ENCODE data around the gene CCDC27.
"Not testable (repeated sequence)": the region's sequence is repeated elsewhere in the genome, so short reads cannot be mapped to it uniquely, and the experiment has no call there.

Gene CCDC27

DNA sequence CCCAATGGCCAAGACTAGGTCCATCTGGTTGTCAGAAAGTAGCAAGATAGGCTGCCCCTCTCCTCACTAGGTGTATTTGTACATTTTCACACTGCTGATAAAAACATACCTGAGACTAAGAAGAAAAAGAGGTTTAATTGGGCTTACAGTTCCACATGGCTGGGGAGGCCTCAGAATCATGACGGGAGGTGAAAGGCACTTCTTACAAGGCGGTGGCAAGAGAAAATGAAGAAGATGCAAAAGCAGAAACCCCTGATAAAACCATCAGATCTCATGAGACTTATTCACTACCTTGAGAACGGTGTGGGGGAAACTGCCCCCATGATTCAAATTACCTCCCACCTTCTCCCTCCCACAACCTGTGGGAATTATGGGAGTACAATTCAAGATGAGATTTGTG, 48.5 kb downstream of the CCDC27 start:
- not testable (repeated sequence) for DNase-seq

DNA sequence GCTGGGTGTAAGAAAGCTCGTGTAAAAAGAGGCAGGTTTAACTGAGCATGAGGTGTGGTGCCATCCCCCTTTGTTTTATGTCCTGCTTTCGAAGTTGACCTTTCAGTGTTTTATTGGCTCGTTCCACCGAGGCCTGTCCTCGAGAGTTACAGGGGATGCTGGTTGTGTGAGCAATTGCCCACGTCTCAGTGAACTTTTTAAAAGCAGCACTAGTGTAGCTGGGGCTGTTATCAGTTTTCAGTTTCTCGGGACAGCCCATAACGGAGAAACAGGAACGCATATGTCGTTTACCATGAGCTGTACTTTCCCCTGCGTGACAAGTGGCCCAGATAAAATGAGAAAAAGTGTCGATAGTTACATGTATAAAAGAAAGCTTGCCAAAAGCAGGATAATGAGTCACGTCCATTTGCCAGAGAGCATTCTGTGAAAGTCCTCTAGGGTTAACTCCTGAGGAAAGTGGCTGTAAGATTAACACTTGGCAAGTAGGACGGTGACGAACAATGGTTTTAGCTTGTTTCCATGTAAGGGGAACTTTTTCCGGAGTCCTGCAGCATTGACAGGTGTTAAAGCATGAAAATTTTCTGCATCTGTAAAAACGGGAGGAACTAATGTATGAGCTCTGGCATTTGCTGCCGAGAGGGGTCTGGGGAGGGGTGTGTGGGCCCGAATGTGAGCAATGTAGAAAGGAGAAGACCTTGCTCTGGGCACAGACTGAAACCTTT, 51.8 kb downstream of the CCDC27 start:
- DNase-seq = no peak

DNA sequence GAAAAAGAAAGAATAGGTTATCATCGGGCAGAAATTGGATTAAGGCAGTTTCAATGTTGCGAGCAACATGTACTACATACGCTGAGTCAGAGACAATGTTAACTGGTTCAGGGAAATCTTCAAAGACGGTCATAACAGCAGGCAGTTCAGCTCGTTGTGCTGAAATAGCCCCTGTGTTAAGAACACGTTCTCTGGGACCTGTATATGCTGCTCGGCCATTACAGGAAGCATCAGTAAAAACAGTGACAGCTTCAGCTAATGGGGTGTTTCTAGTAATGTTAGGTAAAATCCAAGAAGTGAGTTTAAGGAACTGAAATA, 52.3 kb downstream of the CCDC27 start:
- DNase-seq = not testable (repeated sequence)

GRCh38 chr1:3805038-3805437, 52.8 kb downstream of the CCDC27 start:
- no peak for DNase-seq

- DNase-seq = no peak
Observed at GRCh38 chr1:3807769-3808168, 55.5 kb downstream of the CCDC27 start.

GRCh38 chr1:3809680-3810079, 57.4 kb downstream of the CCDC27 start:
- no peak for DNase-seq

DNA sequence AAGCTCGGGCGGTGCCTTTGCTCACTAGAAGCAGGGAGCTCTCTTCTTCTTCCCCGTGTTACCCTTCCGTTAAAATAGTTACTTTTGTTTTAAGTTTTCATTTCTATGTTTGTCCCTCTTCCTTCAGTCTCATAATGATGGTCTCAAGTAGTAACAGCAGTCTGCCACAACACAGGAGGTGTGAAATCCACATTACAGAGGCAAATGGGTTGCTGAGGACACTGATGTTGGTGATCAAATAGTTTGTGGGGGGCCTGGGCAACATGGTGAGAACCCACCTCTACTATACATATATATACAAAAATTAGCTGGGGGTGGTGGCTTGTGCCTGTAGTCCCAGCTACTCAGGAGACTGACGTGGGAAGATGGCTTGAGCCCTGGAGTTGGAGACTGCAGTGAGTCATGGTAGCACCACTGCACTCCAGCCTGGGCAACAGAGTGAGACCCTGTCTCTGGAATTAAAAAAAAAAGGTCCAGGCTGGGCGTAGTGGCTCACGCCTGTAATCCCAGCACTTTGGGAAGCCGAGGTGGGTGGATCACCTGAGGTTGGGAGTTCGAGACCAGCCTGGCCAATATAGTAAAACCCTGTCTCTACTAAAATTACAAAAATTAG, 58.0 kb downstream of the CCDC27 start:
- not testable (repeated sequence) for DNase-seq

- DNase-seq = no peak
Observed at GRCh38 chr1:3811595-3811911, 59.3 kb downstream of the CCDC27 start.

- DNase-seq = no peak
Observed at GRCh38 chr1:3814065-3814464, 61.8 kb downstream of the CCDC27 start.

DNA sequence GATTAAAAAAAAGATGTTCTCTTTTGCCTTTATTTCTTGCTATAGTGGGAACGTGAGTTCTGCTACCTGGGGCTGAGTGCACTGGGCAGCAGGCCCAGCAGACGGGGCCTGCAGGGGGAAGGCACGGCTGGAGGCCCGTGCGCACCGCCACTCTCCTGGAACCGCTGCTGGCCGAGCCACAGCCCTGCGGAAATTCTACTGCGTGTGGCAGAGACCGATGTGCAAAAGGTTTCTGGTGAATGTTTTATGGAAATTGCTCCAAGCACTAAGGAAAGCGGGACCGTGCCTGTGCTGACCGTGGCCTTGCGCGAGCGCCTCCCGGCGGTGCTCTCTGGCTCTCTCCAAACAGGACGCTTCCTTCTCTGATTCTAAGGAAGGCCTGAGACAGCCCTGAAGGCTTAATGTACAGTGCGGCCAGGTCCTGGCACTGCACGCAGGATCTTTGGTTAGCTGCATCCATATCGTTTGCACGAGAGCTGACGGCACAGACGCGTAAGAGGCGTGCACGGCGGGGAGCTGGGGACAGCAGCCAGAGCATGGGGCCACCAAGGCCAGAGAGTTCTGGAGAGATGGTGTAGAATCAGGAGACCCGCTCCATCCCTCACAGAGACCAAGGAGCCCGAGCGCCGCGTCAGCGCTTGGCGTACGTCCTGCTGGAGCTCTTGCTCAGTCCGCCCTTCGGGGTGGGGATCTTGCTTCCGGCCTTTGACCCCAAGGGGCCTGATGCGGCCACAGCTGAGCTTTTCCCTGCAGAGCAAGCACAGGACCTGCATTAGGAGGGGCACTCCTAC, 62.7 kb downstream of the CCDC27 start:
- no peak for DNase-seq

GRCh38 chr1:3816331-3817137, 64.3 kb downstream of the CCDC27 start:
- no peak for DNase-seq

- DNase-seq = no peak
Observed at GRCh38 chr1:3817138-3817740, 65.0 kb downstream of the CCDC27 start.

DNA sequence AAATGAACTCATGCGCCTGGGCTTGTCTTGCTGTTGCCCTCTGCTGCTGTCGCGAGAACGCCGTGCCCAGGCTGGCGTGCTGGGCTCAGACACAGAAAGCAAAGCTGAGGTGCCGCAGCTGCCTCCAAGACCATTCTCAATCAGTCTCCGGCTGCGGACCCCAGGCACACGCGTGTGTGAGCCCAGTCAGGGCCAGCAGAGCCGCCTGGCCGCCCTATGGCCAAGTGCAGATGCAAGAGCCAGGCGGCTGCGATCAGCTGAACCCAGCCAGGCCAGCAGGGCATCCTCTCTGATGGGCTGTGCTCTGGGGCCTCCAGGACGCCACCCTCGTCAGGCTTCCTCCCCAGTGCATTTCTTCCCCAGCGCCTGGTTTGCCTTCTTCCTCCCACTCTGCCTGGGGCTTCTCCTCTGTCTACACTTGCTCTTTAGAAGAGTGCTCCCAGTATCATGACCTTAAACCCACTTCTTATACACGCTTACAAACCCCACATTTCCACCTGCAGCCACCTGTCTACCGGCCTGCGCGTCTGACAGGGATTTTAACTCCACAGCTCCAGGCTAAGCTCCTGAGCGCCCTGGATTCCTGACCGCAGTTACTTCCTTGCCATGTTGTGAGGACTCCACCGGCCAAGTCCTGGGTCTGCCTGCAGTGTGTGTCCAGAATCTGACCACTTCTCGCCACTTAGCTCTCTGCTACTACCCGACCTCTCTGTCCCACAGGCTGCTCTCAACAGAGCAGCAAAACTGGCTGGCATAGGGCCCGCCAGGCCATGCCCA, 65.8 kb downstream of the CCDC27 start:
- no peak for DNase-seq

- DNase-seq = no peak
Observed at GRCh38 chr1:3819771-3820200, 67.5 kb downstream of the CCDC27 start.

DNA sequence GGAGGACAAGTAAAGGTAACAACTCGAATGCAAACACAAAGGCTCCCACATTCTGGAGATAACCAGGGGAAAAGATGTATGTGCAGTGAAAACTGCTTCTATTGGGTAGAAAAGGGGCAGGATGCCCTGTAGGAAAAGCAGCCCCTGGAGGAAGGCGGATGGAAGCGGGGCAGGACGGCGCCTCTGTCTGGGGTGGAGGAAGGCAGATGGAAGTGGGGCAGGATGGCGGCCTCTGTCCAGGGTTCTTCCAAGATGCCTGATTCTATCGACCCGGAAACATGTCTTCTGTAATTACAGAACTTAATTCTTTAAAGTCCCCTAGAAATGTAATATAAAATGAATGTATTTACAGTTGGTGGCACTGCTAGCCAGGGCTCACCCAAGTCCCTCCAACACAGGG, 68.1 kb downstream of the CCDC27 start:
- DNase-seq = no peak

DNA sequence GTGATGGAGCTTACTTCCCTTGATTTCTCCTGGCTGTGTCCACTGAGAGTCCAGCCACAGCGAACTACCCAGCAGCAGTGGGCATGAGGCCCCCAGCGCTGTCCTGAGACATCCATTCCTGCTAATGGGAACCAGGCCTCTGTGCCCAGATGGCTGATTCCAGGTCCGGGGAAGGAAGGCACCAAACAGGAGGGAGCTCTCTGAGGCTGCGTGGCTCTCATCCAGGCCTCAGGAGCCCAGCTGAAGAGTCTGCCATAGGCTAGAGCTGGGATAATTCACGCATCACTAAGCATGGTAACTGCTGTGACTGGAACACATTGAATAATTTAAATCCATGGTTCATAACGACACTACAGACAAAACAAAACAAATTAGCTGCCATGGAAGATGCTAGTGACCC, 68.8 kb downstream of the CCDC27 start:
- DNase-seq = no peak

Measured in activated effector memory CD4-positive, alpha-beta T cell treated with Interleukin-2 at 50 U/mL for 16 hours (primary cell).